ENCODE results near the gene PCGF3. TPM values are rescaled to one million over a fixed set of nuclear protein-coding genes. Genes with fewer than 3 reads are reported as not detected.
"Not testable (repeated sequence)": the region's sequence is repeated elsewhere in the genome, so short reads cannot be mapped to it uniquely, and the experiment has no call there.

The PCGF3 gene
- total RNA-seq, 2 experiments from 2014 or later, result 24.7 to 25.9 TPM

DNA sequence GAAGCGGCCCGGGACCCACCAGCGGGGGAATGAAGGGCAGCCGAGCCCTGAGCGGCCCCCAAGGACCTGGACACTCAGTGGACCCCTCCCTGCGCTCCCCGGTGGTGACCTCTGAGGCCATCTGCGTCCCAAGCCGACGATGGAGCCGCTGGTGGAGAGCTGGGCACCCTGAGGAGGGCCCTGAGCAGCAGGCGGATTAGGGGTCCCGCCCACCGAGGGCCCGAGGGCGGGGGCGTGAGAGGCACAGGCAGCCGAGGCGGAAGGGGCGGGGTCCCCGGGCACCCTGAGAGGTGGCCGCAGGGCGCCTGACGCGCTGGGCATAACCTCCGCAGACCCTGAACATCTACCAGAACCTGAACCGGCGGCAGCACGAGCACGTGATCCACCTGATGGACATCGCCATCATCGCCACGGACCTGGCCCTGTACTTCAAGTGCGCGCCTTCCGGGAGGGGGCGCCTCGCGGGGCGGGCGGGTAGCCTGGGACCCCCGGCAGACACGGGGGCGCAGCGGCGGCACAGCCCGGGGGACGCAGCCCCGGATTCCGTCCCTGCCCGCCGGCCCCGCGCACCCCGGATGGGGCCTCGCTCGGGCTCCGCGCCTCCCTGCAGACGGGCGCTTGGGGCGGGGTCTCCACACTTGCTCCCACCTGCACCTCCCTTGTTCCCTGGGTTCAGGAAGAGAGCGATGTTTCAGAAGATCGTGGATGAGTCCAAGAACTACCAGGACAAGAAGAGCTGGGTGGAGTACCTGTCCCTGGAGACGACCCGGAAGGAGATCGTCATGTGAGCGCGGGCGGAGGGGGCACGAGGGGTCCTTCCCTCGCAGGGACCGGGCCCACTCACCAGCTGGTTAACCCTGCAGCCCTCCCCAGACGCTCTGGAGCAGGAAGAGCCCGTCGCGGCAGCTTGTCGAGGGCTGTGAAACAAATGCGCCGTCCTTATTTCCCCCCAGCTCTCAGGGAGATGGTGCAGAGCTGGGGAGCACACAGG, 41.9 kb upstream of the PCGF3 start:
- H3K9me3 Mint-ChIP-seq, result no peaks in the 10 kb centered on the region
- no peaks in the 10 kb centered on the region for H3K27me3 Mint-ChIP-seq (ENCODE audit: low read depth)
- H3K4me1 Mint-ChIP-seq (ENCODE audit: low read depth), result peaks cover 18% of the 10 kb centered on the region
- CTCF ChIA-PET, result interaction anchor here (1.1 kb wide), 1 partner anchor 10 kb away, joined by 5 read pairs; the partner anchor contains the start of gene ATP5ME
- DNase-seq, result peak; percentile 74
- peaks cover 6% of the 10 kb centered on the region for H3K36me3 Mint-ChIP-seq (ENCODE audit: low read depth)
- H3K4me3 Mint-ChIP-seq, result peak overlapping the region; percentile 82
- H3K27ac Mint-ChIP-seq, result peak overlapping the region; percentile 84
- intact Hi-C loops (cut with micrococcal nuclease), result loop anchor here (1.0 to 5.0 kb wide), 2 partner anchors 11 to 541 kb away; partner anchors contain the start of genes ATP5ME, MYL5 and ZNF718

- Mint-ChIP-seq H3K4me3 (peak overlapping the region; percentile 82), H3K36me3 (ENCODE audit: low read depth) (peaks cover 6% of the 10 kb centered on the region), H3K4me1 (ENCODE audit: low read depth) (peaks cover 18% of the 10 kb centered on the region), H3K27me3 (ENCODE audit: low read depth) (no peaks in the 10 kb centered on the region), H3K9me3 (no peaks in the 10 kb centered on the region), H3K27ac (no peak overlapping the region)
- intact Hi-C loops (cut with micrococcal nuclease), result loop anchor here (1.0 to 5.0 kb wide), 2 partner anchors 10 to 542 kb away; partner anchors contain the start of genes ATP5ME, MYL5 and ZNF718
- CTCF ChIA-PET, result interaction anchor here (1.1 kb wide), 1 partner anchor 9 kb away, joined by 5 read pairs; the partner anchor contains the start of gene ATP5ME
- DNase-seq, result peak; percentile 3
These were observed 40.9 kb upstream of the PCGF3 start for GRCh38 chr4:664713-665231.

DNA sequence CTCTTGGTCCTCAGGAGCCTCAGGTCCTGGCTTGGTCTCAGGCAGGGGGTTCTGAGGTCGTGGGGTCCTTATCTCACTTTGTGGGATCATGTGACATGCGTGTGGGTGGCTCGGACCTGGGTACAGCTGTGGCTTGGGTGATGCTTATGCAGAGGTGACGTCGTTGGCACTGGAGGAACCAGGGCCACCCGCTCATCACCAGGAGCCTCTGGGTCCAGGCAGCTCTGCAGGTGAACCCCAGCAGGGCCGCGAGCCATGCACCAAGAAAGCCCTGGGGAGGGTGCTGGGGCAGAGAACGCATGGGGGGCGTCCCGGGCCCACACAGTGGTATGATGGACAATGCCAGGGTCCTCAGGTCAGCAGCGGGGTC, 40.3 kb upstream of the PCGF3 start:
- DNase-seq, result no peak
- Mint-ChIP-seq H3K9me3 (no peaks in the 10 kb centered on the region), H3K4me1 (ENCODE audit: low read depth) (peaks cover 18% of the 10 kb centered on the region), H3K4me3 (peak overlapping the region; percentile 82), H3K36me3 (ENCODE audit: low read depth) (peaks cover 3% of the 10 kb centered on the region), H3K27ac (no peak overlapping the region), H3K27me3 (ENCODE audit: low read depth) (no peaks in the 10 kb centered on the region)
- CTCF ChIA-PET, result no interaction called here
- intact Hi-C loops (cut with micrococcal nuclease), result no loop called here

GRCh38 chr4:665751-666435, 39.7 kb upstream of the PCGF3 start:
- DNase-seq, result no peak
- Mint-ChIP-seq H3K9me3 (no peaks in the 10 kb centered on the region), H3K4me3 (no peak overlapping the region), H3K4me1 (ENCODE audit: low read depth) (peaks cover 18% of the 10 kb centered on the region), H3K27ac (no peak overlapping the region), H3K27me3 (ENCODE audit: low read depth) (no peaks in the 10 kb centered on the region), H3K36me3 (ENCODE audit: low read depth) (peaks cover 8% of the 10 kb centered on the region)
- CTCF ChIA-PET, result no interaction called here
- intact Hi-C loops (cut with micrococcal nuclease), result no loop called here

DNA sequence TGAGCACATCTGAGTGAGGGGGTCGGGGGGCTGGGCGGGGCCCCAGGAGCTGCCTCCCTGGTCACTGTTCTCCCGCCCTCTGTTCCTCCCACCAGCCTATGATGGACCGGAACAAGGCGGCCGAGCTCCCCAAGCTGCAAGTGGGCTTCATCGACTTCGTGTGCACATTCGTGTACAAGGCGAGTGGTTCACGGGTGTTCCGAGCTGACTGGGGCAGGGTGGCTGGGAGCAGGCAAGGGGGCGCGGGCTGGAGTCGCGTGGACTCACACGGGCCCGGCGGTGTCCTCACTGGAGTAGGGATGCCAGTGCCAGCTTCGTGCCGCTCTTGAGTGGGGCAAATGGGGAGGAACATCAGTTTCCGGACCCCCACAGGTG, 39.2 kb upstream of the PCGF3 start:
- H3K4me1 Mint-ChIP-seq (ENCODE audit: low read depth), result peaks cover 18% of the 10 kb centered on the region
- DNase-seq, result no peak
- H3K9me3 Mint-ChIP-seq, result no peaks in the 10 kb centered on the region
- H3K36me3 Mint-ChIP-seq (ENCODE audit: low read depth), result peaks cover 10% of the 10 kb centered on the region
- no peak overlapping the region for H3K4me3 Mint-ChIP-seq
- CTCF ChIA-PET, result no interaction called here
- no peaks in the 10 kb centered on the region for H3K27me3 Mint-ChIP-seq (ENCODE audit: low read depth)
- intact Hi-C loops (cut with micrococcal nuclease), result no loop called here
- no peak overlapping the region for H3K27ac Mint-ChIP-seq

GRCh38 chr4:666822-667544, 38.6 kb upstream of the PCGF3 start:
- CTCF ChIA-PET, result no interaction called here
- intact Hi-C loops (cut with micrococcal nuclease), result no loop called here
- DNase-seq, result no peak

DNA sequence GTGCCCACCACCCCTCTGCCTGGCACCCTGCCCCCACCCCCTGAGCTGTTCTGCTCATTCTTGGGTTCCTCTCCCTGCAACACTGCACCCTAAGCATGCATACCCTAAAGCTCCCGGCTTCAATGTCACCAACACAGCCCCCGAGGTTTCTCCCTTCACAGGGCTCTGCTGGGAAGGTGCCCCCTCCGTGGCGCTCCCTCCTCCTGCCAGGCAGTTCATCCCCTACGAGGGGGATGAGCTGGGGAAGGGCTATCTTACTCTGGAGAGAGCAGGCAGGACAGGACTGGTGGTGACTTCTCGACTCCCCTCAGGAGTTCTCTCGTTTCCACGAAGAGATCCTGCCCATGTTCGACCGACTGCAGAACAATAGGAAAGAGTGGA, 38.1 kb upstream of the PCGF3 start:
- Mint-ChIP-seq H3K9me3 (no peaks in the 10 kb centered on the region), H3K4me1 (ENCODE audit: low read depth) (peaks cover 19% of the 10 kb centered on the region), H3K27ac (no peak overlapping the region), H3K4me3 (no peak overlapping the region), H3K36me3 (ENCODE audit: low read depth) (peaks cover 16% of the 10 kb centered on the region), H3K27me3 (ENCODE audit: low read depth) (no peaks in the 10 kb centered on the region)
- intact Hi-C loops (cut with micrococcal nuclease), result no loop called here
- no peak for DNase-seq
- CTCF ChIA-PET, result no interaction called here

More at GRCh38 chr4:666822-667544, 38.6 kb upstream of the PCGF3 start:
- Mint-ChIP-seq H3K36me3 (ENCODE audit: low read depth) (peaks cover 12% of the 10 kb centered on the region), H3K4me1 (ENCODE audit: low read depth) (peaks cover 18% of the 10 kb centered on the region), H3K27me3 (ENCODE audit: low read depth) (no peaks in the 10 kb centered on the region), H3K27ac (no peak overlapping the region), H3K9me3 (no peaks in the 10 kb centered on the region), H3K4me3 (no peak overlapping the region)

- H3K27ac Mint-ChIP-seq; H3K9me3 Mint-ChIP-seq; H3K27me3 Mint-ChIP-seq (ENCODE audit: low read depth); H3K4me3 Mint-ChIP-seq; CTCF ChIA-PET; intact Hi-C loops (cut with micrococcal nuclease); DNase-seq: not testable (repeated sequence)
- peaks cover 20% of the 10 kb centered on the region for H3K36me3 Mint-ChIP-seq (ENCODE audit: low read depth)
- H3K4me1 Mint-ChIP-seq (ENCODE audit: low read depth), result peaks cover 19% of the 10 kb centered on the region
These were observed 37.4 kb upstream of the PCGF3 start for GRCh38 chr4:668219-668618.

GRCh38 chr4:669806-670559, 35.6 kb upstream of the PCGF3 start:
- H3K4me1 Mint-ChIP-seq (ENCODE audit: low read depth), result peaks cover 16% of the 10 kb centered on the region
- H3K4me3 Mint-ChIP-seq; DNase-seq; H3K27me3 Mint-ChIP-seq (ENCODE audit: low read depth); H3K9me3 Mint-ChIP-seq; CTCF ChIA-PET; H3K27ac Mint-ChIP-seq: not testable (repeated sequence)
- intact Hi-C loops (cut with micrococcal nuclease), result loop anchor here (5.0 to 10.0 kb wide), 2 partner anchors 173 to 335 kb away; partner anchors contain the start of genes PIGG, ZNF141 and ZNF721
- peaks cover 23% of the 10 kb centered on the region for H3K36me3 Mint-ChIP-seq (ENCODE audit: low read depth)

DNA sequence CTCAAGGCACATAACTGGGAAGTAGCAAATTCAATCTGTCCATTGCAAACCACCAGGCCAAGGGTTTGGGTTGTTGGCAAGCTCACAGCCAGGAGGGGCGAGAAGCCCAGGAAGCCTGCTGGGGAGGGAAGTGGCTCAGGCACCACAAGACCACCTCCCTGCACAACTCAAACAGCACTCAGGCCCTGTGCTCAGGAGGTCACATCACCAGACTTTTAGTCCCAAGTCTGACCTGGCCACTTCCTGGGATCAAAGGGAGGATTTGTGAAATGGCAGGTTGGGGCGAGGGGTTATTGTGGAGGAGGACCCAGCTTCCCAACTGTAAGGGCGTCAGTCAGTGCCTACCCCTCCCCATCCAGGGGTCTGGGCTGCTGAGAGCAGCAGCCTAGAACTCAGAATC, 33.9 kb upstream of the PCGF3 start:
- Mint-ChIP-seq H3K4me3 (no peak overlapping the region), H3K9me3 (no peaks in the 10 kb centered on the region), H3K4me1 (ENCODE audit: low read depth) (peaks cover 15% of the 10 kb centered on the region), H3K36me3 (ENCODE audit: low read depth) (peaks cover 23% of the 10 kb centered on the region), H3K27ac (no peak overlapping the region), H3K27me3 (ENCODE audit: low read depth) (no peaks in the 10 kb centered on the region)
- no peak for DNase-seq
- CTCF ChIA-PET, result interaction anchor here (0.9 kb wide), 1 partner anchor 69 kb away, joined by 3 read pairs; no protein-coding TSS in a partner anchor
- intact Hi-C loops (cut with micrococcal nuclease), result loop anchor here (5.0 to 10.0 kb wide), 2 partner anchors 174 to 337 kb away; partner anchors contain the start of genes PIGG, ZNF141 and ZNF721

Measured in activated naive CD4-positive, alpha-beta T cell treated with anti-CD3 and anti-CD28 coated beads for 36 hours (primary cell).